G401.6 (cell line): ENCODE data around the gene TENT4A.
"Not testable (repeated sequence)": the region's sequence is repeated elsewhere in the genome, so short reads cannot be mapped to it uniquely, and the experiment has no call there.

ENCODE experiments used
- FAIRE-seq: peaks from 2 replicates; lab custom pipeline; 2012; peaks lifted over from hg19 to GRCh38; lab: Jason Lieb, UNC

The TENT4A gene

DNA sequence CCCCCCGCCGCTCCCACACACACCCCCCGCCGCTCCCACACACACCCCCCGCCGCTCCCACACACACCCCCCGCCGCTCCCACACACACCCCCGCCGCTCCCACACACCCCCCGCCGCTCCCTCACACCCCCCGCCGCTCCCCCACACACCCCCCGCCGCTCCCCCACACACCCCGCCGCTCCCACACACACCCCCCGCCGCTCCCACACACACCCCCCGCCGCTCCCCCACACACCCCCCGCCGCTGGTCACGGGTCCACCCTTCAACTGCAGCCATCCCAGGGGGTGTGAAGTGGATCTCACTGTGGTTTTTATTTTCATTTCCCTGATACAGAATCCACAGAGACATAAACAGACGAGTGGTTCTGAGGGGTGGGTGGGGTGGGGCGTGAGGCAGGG lies 61.0 kb downstream of the TENT4A start:
- FAIRE-seq, result not testable (repeated sequence)

DNA sequence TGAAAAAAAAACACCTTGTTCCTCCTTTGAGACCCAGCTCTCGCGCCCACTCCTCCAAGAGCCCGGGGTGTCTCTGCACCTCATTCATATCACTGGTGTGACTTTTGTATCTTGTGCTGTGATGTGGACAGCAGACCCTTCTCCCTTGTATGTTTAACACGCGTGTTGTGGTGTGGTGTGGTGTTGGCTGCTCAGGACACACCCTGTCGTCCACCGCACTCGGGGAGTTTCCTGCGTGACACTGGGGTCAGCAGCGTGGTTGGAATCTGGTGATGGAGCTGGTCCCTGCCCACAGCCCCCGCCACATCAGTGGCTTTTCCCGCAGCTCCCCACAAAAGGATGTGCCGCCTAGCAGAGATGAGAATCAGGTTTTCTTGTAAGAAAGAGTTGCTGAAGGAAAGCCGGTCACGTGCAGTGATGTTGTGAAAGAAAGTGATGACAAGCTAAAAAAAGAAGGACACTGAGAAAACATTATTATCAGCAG lies 61.5 kb downstream of the TENT4A start:
- no peak for FAIRE-seq

DNA sequence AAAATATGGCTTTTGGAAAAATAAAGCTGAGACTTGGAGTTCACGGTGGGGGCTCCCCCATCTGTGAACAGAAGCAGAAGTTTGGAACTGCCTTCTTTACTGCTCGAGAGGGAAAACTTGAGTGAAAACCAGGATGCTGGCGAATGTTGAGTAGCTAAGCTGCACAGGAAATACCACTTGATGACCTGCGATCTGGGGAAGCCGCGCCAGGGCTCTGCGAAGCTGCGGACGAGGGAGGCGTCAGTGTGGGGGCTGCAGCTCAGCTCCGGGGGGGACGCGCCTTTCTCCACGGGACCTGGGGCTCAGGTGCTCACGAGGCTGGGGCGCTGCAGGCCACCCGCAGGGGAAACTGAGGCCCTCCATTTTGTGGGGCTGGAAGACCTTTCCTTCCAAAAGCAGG lies 62.3 kb downstream of the TENT4A start:
- FAIRE-seq, result no peak

DNA sequence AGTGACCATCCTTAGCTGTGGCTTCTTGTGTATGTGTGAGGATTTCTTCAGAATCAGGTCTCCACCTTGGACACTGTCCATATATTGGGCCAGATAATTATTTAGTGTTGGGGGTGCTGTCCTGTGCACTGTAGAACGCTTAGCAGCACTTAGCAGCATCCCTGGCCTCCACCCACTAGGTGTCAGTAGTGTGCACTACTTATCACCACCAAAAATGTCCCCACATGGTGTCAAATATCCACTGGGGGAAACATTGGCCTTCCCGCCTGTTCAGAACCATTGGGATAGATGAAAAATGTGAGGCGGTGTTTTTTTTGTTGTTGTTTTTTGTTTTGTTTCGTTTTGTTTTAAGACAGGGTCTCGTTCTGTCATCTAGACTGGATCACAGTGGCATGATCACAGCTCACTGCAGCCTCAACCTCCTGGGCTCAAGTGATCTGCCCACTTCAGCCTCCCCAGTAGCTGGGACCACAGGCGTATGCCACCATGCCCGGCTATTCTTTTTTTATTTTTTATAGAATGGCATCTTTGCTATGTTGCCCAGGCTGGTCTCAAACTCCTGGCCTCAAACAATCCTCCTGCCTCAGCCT lies 67.7 kb downstream of the TENT4A start:
- FAIRE-seq, result no peak

DNA sequence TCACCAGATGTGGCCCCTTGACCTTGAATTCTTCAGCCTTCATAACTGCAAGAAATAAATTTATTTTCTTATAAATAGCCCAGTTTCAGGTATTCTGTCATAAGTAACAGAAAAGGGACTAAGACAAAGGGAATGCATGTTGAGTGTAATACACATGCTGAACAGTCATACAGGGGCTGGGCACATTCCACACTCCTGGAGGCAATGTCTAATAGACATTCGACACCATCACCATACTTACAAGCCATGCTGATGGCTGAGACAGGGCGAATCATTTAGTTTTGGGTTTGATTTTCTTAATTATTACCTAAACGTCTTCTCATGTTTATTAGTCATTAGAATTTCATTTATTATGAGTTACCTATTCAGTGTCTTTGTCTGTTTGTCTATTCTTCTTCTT lies 68.5 kb downstream of the TENT4A start:
- FAIRE-seq, result no peak

DNA sequence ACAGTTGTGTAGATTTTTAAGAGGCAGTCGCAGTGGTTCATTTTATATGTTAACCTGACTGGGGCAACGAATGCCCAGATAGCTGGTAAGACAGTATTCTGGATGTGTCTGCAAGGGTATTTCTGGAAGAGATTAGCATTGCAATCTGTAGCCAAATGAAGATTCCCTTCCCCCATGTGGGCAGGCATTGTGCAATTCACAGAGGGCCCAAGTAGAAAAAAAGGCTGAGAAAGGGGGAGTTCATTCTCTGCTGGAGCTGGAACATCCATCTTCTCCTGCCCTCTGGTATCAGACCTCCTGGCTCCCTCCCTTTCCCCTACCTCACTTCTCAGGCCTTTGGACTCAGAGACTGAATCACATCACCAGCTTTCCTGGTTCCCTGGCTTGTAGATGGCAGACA lies 70.6 kb downstream of the TENT4A start:
- no peak for FAIRE-seq

DNA sequence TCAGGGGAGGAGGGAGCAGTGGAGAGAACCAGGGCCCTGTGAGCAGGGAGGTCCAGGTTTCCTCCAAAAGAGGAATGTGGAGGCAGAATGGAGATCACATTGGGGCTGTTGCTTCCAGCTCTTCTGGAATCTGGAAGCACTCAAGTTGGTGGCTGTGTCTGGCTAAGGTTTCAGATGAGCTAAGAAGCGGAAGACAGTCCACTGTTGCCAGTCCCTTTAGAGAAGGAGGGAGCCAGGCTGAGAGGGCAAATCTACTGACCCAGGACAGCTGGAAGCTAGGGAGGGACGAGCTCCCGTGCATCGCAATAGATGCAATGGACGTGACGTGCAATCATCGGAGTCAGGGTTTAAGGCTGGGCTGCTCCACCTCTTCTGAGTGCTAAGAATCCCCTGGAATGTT lies 71.2 kb downstream of the TENT4A start:
- FAIRE-seq, result no peak

DNA sequence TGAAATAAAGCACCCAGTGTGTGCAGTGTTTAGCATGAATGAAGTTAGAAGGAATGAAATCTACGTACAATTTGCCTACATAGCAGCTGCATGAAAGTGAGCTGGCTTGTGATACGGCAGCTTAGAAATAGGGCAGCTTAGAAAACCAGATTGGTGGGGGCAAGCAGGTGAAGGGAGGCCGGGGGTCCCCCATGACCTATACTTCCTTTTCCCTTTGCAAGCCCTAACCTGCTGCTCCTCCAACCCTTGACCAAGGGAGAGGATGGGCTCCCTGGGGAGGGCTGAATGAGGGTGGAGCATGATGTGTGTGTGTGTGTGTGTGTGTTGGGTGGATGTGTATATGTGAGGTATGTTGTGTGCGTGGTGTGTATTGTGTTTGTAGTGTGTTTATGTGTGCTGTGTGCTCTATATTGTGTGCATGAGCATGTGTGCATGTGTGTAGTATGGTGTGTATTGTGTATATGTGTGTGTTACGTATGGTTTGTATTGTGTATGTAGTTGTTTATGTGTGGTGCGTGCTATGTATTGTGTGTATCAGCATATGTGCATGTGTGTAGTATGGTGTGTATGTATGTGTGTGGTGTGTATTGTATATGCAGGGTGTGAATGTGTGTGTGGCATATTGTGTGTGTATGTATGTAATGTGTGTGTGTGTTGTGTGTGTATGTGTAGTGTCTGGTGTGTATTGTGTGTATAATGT lies 72.1 kb downstream of the TENT4A start:
- FAIRE-seq, result no peak

DNA sequence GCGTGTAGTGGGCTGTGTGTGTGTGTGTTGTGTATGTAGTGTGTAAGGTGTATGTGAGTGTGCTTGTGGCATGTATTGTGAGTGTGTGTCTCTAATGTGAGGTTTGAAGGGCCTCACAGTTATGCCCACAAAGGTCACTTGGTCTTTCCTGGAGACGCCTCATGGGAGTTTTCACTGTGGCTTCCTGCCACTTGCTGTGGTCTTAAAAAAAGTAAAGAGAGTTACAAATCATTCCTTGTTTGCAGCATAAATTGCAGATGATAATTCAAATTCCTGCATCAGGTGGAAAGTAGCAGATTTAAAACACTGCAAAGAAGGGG lies 72.6 kb downstream of the TENT4A start:
- no peak for FAIRE-seq

DNA sequence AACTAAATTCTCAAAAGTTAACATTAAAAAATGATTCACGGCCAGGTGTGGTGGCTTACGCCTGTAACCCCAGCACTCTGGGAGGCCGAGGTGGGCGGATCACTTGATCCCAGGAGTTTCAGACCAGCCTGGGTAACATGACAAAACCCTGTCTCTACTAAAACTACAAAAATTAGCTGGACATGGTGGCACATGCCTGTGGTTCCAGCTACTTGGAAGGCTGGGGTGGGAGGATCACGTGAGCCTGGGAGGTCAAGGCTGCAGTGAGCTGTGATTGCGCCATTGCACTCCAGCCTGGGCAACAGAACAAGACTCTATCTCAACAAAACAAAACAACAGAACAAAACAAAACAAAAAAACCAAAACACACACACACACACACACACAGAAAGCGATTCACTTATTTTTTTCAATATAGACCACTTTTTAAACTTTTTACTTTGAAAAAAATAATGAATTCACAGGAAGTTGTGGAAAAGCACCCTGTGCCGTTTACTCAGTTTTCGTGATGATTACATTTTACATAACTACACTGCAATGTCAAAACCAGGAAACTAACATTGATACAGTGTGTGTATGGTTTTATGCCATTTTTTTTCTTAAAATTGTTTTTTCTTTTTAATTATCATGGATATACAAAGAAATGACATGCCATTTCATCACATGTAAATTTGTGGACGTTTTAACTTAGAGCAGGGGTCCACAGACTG lies 73.7 kb downstream of the TENT4A start:
- FAIRE-seq, result no peak

DNA sequence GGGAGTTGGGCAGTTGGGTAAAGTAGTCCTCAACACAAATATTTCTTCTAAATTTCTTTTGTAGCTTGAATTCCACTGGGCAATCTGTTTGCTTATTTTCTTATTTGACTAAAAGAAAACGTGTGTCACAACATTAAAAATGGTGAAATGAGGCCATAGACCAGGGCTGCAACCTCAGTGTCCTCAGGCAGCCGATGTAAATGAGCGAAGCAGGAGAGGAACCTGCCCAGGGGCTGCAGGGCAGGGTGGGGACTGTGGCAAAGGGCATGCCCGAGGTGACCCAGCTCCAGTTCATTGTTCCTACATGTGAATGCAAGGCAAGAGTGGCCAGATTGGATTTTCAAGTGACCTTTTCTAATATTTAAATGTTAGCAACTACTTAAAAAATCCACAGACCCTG lies 74.7 kb downstream of the TENT4A start:
- FAIRE-seq, result no peak

DNA sequence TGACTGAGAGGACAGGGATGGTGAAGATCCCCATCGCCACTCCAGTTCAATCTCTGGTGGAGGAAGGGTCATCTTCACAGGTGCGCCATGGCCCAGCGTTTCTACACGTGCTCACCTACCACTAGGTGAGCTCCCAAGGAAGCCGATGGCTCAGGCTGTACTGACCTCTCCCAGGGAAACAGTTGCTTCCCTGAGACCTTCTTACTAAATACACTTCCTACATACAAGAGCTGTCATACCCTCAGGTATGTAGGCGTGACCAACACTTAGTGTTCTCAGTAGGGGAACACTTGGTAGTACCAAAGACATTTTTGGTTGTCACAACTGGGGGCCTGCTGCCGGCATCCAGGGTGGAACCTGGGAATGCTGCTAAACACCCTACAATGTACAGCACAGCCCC lies 75.2 kb downstream of the TENT4A start:
- FAIRE-seq, result no peak

DNA sequence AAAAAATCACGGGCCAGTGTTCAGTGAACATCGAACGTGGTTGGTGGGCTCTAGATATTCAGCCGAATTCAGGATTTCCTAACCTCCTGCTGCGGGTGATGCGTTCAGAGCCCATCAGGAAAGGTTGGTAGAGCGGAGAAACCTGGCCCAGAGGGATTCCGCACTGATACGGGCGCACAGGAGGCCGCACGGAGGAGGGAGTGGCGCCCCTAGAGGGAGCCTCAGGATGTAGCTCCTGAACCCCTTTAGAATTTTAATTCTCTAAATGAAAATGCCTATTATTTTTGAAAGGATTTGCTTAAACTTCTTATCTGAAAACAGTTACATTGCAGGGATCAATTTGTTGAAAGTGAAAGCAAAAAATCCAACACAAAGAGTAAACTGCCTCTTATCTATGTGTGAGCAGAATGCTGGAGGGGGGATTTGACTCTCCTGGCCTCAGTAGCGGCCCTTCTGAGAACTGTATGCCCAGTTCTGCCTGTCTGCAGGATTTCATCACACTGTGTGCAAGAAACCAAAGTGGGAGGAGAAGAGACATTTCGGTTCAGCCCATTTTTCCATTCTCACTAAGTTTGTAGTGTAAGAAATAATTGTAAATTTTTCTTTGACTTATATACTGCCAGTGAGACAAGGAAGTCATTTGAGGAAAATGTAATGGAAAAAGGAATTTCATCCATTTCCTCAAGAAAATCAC lies 75.9 kb downstream of the TENT4A start:
- no peak for FAIRE-seq

DNA sequence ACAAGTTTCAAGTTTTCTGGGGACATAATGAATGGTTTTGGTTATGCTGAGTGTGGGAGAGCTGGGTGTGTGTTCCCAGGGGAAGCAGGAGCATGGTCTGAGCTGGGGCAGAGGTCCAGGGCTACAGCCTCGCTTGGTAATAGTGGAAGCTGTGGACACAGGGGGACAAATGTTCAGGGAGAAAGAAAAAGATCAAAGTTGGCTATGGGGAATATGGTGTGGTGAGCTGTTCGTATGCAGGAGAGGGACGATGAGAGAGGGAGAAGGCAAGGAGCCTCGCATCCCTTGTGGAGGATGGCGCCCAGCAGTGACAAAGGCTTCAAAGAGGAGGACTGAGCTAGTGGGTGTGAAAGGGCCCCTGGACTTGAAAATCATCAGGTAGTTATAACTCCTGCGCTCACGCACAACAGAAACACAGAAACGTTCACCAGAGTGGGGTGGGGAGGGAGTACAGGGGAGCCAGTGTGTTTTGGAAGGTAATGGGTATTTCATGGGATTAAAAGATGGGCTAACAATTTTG lies 77.2 kb downstream of the TENT4A start:
- no peak for FAIRE-seq

DNA sequence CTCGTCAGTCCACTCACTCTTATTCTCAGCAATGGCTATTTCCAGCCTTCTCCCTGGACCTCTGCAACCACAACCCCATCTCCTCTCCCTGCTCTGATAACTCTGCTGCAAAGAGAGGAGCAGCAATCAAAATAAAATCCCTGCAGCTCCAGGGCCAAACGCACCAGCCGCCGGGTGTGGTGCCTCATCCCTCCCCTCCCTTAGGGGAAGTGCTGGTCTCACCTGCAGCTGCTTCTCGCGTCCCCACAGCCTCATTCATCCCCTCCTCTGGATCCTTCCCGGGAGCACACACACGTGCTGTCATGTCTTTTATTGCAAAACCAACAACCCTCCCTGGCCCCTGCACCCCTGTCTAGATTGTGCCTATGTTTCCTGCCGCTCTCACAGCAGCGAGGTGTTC lies 77.8 kb downstream of the TENT4A start:
- FAIRE-seq, result no peak

DNA sequence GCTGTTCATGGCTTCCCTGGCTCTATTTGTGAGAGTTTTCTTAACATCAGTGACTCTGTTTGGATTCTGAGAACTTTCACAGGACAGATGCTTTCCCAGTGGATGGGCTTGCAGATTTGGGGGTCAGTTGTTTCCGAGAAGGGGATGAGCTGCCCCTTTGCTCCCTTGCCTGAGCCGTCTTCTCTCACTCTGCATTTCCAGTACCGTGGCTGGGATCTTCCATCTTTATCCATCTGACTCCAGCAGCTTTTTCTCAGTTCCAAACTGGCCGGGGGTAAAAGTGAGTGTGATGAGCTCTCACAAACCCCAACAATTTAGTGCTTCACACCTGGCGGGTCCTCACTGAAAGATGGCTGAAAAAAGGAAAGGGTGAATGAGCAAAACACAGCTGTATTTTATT lies 79.1 kb downstream of the TENT4A start:
- FAIRE-seq, result no peak

DNA sequence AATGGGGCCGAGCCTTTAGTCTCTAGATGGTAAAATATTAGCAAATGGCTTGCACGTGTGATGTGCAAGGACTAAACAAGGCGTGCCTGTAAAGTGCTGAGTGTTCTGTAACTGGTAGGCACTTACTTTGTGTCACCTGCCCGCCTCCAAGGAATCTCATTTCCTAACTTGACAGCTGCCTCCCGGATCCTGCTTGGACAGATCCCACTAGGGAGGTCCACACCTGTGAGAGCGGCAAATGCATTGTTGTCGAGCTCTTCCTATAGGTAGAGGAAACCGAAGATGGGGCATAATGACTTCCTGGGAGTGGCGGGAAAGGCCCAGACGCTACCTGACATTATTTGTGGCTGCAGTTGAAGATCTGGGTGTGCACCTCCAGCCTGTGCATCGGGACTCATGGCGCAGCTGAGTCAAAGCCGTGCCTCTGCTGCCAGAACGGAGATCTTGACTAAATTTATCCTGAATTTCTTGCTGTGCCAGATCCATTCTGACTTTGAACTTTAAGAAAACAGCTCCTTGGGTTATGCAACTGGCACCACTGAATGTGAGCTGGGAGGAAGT lies 79.8 kb downstream of the TENT4A start:
- FAIRE-seq, result no peak

DNA sequence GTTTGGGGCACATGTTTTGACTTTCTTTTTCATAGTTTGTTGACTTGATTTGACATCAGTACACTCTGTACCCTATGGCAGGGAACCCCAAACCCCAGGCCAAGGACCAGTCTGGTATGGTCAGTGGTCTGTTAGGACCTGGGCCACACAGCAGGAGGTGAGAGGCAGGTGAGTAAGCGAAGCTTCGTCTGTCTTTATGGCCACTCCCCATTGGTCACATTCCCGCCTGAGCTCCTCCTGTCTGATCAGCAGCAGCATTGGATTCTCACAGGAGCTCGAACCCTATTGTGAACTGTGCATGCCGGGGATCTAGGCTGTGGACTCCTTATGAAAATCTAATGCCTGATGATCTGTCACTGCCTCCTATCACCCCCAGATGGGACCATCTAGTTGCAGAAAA lies 88.0 kb downstream of the TENT4A start:
- no peak for FAIRE-seq

DNA sequence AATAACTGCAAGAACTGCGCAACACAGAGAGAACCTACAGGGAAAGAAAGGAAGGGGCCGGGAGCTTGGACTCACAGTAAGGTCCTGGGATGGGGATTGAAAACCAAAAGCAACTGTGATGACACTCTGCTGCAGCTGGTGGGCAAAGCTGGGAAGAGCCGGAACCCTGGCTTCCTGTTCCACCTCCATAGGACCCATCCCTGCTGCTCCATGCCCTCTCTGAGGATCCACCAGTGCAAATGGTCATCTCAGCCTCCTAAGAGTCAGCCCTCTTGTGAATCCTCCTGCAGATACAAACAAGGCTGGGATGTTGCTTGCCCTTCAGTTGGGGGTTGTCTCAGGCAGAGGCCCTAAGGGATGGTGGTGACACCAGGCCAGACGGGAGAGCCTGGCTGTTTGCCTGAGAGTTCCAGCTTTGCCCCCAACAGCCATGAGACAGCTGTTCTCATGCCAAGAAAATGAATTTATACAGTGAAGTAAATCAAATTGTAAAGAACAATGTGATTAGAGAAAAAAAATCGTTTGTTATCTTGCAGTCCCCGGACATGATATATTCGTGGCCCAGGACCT lies 90.8 kb downstream of the TENT4A start:
- FAIRE-seq, result no peak

DNA sequence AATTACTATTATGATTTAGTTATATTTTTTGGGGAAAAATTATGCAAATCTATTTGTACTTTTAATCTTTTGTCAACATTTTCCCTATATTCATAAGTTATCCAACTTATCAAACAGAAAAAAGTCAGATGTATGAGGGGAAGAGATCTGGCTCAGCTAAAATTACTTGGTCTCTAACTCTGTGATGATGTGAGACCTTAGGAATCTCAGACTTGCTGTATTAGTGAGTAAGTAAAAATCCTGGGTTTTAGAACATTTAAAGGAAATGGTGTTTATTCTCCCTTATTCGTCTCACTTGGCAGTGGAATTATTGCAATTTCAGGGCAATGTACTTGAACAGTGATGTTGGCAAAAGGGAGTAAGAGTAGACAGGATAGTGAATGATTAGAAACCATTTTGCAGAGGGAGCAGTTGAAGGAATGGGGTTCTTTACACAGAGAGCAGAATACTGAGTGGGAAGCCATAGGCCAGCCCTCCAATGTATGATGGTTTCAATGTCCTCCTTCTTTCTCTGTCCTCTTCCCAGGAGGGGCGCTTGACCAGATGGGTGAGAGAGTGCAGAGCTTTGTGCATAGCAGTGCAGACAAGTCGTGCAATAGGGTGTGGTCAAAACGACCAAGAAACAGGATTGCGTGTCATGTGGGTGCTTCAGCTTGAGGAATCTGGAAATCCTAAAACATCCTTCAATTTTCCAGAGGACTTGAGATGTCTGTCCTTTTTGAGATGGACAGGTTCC lies 91.7 kb downstream of the TENT4A start:
- FAIRE-seq, result no peak

DNA sequence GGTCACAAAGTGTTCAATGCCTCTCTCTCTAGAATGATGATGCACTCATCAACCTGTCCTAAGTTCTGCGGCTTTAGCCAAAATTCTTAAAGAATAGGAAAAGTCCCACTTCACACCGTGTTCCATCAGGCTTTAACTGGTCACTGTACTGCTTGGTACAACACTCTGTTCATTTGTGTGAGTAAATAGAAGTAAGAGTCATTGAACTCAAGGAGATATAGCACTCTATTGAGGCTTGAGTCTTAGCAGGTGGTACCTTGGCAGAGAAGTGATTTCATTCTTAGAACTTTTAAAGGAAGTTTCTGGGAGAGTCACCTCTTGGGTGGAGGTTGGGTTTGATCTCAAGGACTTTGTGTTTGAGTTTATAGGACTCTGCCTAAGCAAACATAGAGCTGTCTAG lies 92.6 kb downstream of the TENT4A start:
- FAIRE-seq, result no peak
